Loucy (cell line): ENCODE results near the gene HAPLN2.

Experiments
- H2AFZ ChIP-seq: fragments of 200-600 bp; sonication (generic); 2 replicates; pipeline ENCODE4 v1.6.0; 2016; ENCODE audit warnings: antibody characterized with exemption, mild to moderate bottlenecking, low read length, moderate library complexity
- H3F3A ChIP-seq: fragments of 200-600 bp; 2 replicates; pipeline ENCODE4 v1.6.0; 2016; ENCODE audit warnings: antibody characterized with exemption, low read depth, mild to moderate bottlenecking
- H3K27me3 ChIP-seq: fragments of 200-600 bp; sonication (generic); 2 replicates; pipeline ENCODE4 v1.6.1; 2014; ENCODE audit warnings: low read length, mild to moderate bottlenecking; ENCODE audit not compliant: insufficient read depth, poor library complexity, severe bottlenecking
- H3K36me3 ChIP-seq: fragments of 200-600 bp; sonication (generic); 2 replicates; pipeline ENCODE4 v1.6.1; 2016; ENCODE audit warnings: low read length; ENCODE audit not compliant: insufficient read depth
- H3K4me1 ChIP-seq: fragments of 200-600 bp; sonication (generic); 2 replicates; pipeline ENCODE4 v1.5.1; 2014; ENCODE audit warnings: low read length, mild to moderate bottlenecking; ENCODE audit not compliant: insufficient read depth, poor library complexity, severe bottlenecking
- H3K4me2 ChIP-seq: fragments of 200-600 bp; sonication (generic); 2 replicates; pipeline ENCODE4 v1.6.0; 2014; ENCODE audit warnings: antibody characterized with exemption, low read length, low read depth, mild to moderate bottlenecking; ENCODE audit not compliant: poor library complexity, severe bottlenecking
- H3K4me3 ChIP-seq: fragments of 200-600 bp; sonication (generic); 2 replicates; pipeline ENCODE4 v1.5.1; 2014; ENCODE audit warnings: low read length, mild to moderate bottlenecking, mixed read lengths; ENCODE audit not compliant: poor library complexity, severe bottlenecking
- H3K79me2 ChIP-seq: fragments of 200-600 bp; sonication (generic); 2 replicates; pipeline ENCODE4 v1.6.1; 2014; ENCODE audit warnings: low read length; ENCODE audit not compliant: insufficient read depth
- H3K9ac ChIP-seq: fragments of 200-600 bp; sonication (generic); 2 replicates; pipeline ENCODE4 v1.6.0; 2014; ENCODE audit warnings: mild to moderate bottlenecking, low read depth, low read length, moderate library complexity; ENCODE audit not compliant: poor library complexity, severe bottlenecking
- H3K9me2 ChIP-seq: fragments of 200-600 bp; sonication (generic); replicated peaks from 2 replicates; pipeline ENCODE4 v1.6.1; 2016; ENCODE audit warnings: low read depth, low read length, mixed read lengths
- H3K9me3 ChIP-seq: fragments of 200-600 bp; sonication (generic); 2 replicates; pipeline ENCODE4 v1.6.1; 2014; ENCODE audit warnings: mild to moderate bottlenecking, antibody characterized with exemption, low read length, low read depth; ENCODE audit not compliant: insufficient read depth
- H4K20me1 ChIP-seq: fragments of 200-600 bp; sonication (generic); 2 replicates; pipeline ENCODE4 v1.6.0; 2014; ENCODE audit warnings: antibody characterized with exemption, low read length, mild to moderate bottlenecking; ENCODE audit not compliant: insufficient read depth, poor library complexity, severe bottlenecking
- EZH2phosphoT487 ChIP-seq: fragments of 200-600 bp; IDR thresholded peaks from 2 replicates; pipeline ENCODE4 v1.6.1; 2018; ENCODE audit warnings: antibody characterized with exemption, mild to moderate bottlenecking, moderate library complexity, borderline replicate concordance
- TF ChIP-seq, protein P1 (sequence below): fragments of 200-600 bp; sonication (generic); conservative IDR thresholded peaks from 2 replicates; pipeline ENCODE4 v1.5.1; 2014; ENCODE audit warnings: mild to moderate bottlenecking, antibody characterized with exemption, low read length

The HAPLN2 gene

GRCh38 chr1:156572663-156573018 lies 46.6 kb upstream of the HAPLN2 start:
- Histone ChIP-seq H3K27me3 (no peaks in the 10 kb centered on the region), H3K9me3 (no peaks in the 10 kb centered on the region), H3K9me2 (no peaks in the 10 kb centered on the region), H3K4me2 (peak overlapping the region; percentile 97), H3F3A (no peaks in the 10 kb centered on the region), H3K79me2 (peaks cover 25% of the 10 kb centered on the region), H3K36me3 (no peaks in the 10 kb centered on the region), H3K4me3 (peak overlapping the region; percentile 89), H4K20me1 (no peaks in the 10 kb centered on the region), H3K4me1 (peaks cover 24% of the 10 kb centered on the region), H3K9ac (peak overlapping the region; percentile 78), H2AFZ (peak overlapping the region; percentile 96)
- TF ChIP-seq EZH2phosphoT487, result no peak
- TF ChIP-seq, protein P1, sequence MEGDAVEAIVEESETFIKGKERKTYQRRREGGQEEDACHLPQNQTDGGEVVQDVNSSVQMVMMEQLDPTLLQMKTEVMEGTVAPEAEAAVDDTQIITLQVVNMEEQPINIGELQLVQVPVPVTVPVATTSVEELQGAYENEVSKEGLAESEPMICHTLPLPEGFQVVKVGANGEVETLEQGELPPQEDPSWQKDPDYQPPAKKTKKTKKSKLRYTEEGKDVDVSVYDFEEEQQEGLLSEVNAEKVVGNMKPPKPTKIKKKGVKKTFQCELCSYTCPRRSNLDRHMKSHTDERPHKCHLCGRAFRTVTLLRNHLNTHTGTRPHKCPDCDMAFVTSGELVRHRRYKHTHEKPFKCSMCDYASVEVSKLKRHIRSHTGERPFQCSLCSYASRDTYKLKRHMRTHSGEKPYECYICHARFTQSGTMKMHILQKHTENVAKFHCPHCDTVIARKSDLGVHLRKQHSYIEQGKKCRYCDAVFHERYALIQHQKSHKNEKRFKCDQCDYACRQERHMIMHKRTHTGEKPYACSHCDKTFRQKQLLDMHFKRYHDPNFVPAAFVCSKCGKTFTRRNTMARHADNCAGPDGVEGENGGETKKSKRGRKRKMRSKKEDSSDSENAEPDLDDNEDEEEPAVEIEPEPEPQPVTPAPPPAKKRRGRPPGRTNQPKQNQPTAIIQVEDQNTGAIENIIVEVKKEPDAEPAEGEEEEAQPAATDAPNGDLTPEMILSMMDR, result no peak

- H3K9ac ChIP-seq, result no peak overlapping the region
- no peaks in the 10 kb centered on the region for H3K36me3 ChIP-seq
- no peak overlapping the region for H3K4me3 ChIP-seq
- no peaks in the 10 kb centered on the region for H3K9me2 ChIP-seq
- TF ChIP-seq, protein P1, result no peak
- no peak for TF ChIP-seq EZH2phosphoT487
- H3K4me1 ChIP-seq, result peaks cover 24% of the 10 kb centered on the region
- H3K9me3 ChIP-seq, result no peaks in the 10 kb centered on the region
- H3F3A ChIP-seq, result no peaks in the 10 kb centered on the region
- H3K79me2 ChIP-seq, result peaks cover 25% of the 10 kb centered on the region
- H2AFZ ChIP-seq, result 0 out of 2 replicates have a peak overlapping the region, but pooled peaks have one; percentile 40
- H3K27me3 ChIP-seq, result no peaks in the 10 kb centered on the region
- H4K20me1 ChIP-seq, result no peaks in the 10 kb centered on the region
- no peak overlapping the region for H3K4me2 ChIP-seq
These were observed 45.1 kb upstream of the HAPLN2 start for GRCh38 chr1:156574039-156574633.

DNA sequence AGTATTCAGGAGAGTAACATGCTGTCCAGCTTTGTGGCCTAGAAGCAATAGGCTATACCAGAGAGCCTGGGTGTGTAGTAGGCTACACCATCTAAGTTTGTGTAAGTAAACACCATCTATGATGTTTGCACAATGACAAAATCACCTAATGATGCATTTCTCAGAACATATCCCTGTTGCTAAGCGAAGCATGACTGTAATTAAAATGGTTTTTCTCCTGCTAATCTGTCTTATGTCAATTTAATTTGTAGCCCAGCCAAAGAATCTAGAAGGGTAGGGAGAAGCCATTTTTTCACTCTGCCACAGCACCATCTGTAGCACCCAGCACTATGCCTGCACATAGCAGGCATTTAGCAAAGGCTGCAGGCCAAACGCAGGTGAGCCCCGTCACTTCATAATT lies 41.7 kb upstream of the HAPLN2 start:
- no peaks in the 10 kb centered on the region for H3K36me3 ChIP-seq
- H3K4me1 ChIP-seq, result peaks cover 4% of the 10 kb centered on the region
- no peaks in the 10 kb centered on the region for H3K79me2 ChIP-seq
- H2AFZ ChIP-seq, result no peak overlapping the region
- no peaks in the 10 kb centered on the region for H3F3A ChIP-seq
- H3K4me3 ChIP-seq, result no peak overlapping the region
- H3K9ac ChIP-seq, result no peak overlapping the region
- H3K9me2 ChIP-seq, result no peaks in the 10 kb centered on the region
- H3K4me2 ChIP-seq, result no peak overlapping the region
- TF ChIP-seq, protein P1, result no peak
- no peak for TF ChIP-seq EZH2phosphoT487
- H3K27me3 ChIP-seq, result no peaks in the 10 kb centered on the region
- no peaks in the 10 kb centered on the region for H4K20me1 ChIP-seq
- H3K9me3 ChIP-seq, result no peaks in the 10 kb centered on the region
